ENCODE measurements around the gene HDGF. TPM values are rescaled to one million over a fixed set of nuclear protein-coding genes. Genes with fewer than 3 reads are reported as not detected.
A peak's percentile ranks its signal among the peaks of the same experiment; 100 is the strongest.

Gene HDGF
- total RNA-seq, 2 experiments from 2014 or later: 60.8 TPM

- Histone ChIP-seq H3K4me3 (ENCODE audit: low read length) (peak within 1 kb of the TSS; percentile 74), H3K27ac (ENCODE audit: low read depth in 1 of 2, low read length in 2 of 2) (peak within 1 kb of the TSS; percentile 82 to 86), H3K36me3 (ENCODE audit: insufficient read depth, low read length) (peaks cover 56% of the 10 kb centered on the region), H3K4me1 (ENCODE audit: insufficient read depth, low read length) (peaks cover 27% of the 10 kb centered on the region), H3K27me3 (ENCODE audit: control insufficient read depth in 1 of 2, insufficient read depth in 2 of 2, low read length in 2 of 2) (no peaks in the 10 kb centered on the region), H3K9me3 (ENCODE audit: control insufficient read depth in 1 of 2, insufficient read depth in 1 of 2, low read length in 2 of 2) (peaks cover 0 to 3% of the 10 kb centered on the region in 2 experiments)
- Mint-ChIP-seq H3K27ac (peak within 1 kb of the TSS; percentile 89), H3K36me3 (ENCODE audit: low read depth) (peaks cover 70% of the 10 kb centered on the region), H3K9me3 (peaks cover 2% of the 10 kb centered on the region), H3K4me1 (ENCODE audit: low read depth) (peaks cover 39% of the 10 kb centered on the region), H3K4me3 (peak within 1 kb of the TSS; percentile 94), H3K27me3 (no peaks in the 10 kb centered on the region)
- ChIA-PET POLR2A (interaction anchor here (0.6 to 3.6 kb wide), 12 partner anchors 10 to 458 kb away, joined by 3 to 169 read pairs (median 5); partner anchors contain the start of genes CRABP2, HDGF, ISG20L2 and MEF2D), CTCF (interaction anchor here (0.9 to 6.3 kb wide), 7 partner anchors 10 to 119 kb away, joined by 4 to 62 read pairs (median 7); partner anchors contain the start of genes ISG20L2, METTL25B, NTRK1 and PRCC)
- intact Hi-C loops (cut with DNase I, micrococcal nuclease): loop anchor here (1.0 to 10.0 kb wide), 7 partner anchors 10 to 689 kb away; partner anchors contain the start of genes HDGF (in 2 of the 2), LAMTOR2 (in 1 of the 2), PMF1 (in 1 of the 2) and PRCC (in 1 of the 2)
- ATAC-seq (ENCODE audit: poor library complexity) (peak; percentile 89), DNase-seq (peak; percentile 92 to 100 (median 96))
- TF ChIP-seq, protein P1, sequence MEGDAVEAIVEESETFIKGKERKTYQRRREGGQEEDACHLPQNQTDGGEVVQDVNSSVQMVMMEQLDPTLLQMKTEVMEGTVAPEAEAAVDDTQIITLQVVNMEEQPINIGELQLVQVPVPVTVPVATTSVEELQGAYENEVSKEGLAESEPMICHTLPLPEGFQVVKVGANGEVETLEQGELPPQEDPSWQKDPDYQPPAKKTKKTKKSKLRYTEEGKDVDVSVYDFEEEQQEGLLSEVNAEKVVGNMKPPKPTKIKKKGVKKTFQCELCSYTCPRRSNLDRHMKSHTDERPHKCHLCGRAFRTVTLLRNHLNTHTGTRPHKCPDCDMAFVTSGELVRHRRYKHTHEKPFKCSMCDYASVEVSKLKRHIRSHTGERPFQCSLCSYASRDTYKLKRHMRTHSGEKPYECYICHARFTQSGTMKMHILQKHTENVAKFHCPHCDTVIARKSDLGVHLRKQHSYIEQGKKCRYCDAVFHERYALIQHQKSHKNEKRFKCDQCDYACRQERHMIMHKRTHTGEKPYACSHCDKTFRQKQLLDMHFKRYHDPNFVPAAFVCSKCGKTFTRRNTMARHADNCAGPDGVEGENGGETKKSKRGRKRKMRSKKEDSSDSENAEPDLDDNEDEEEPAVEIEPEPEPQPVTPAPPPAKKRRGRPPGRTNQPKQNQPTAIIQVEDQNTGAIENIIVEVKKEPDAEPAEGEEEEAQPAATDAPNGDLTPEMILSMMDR (IDR thresholded peaks at IDR 0.05): no peak
Measured at GRCh38 chr1:156740741-156741480, 10.6 kb downstream of the HDGF start, which contains the start of gene MRPL24. TSS of gene MRPL24 (minus strand) at chr1:156741088. CDS start at chr1:156738704, 2,384 bp downstream.

- CTCF ChIA-PET: interaction anchor here (1.0 to 6.3 kb wide), 6 partner anchors 9 to 120 kb away, joined by 4 to 62 read pairs (median 10); partner anchors contain the start of genes ISG20L2, METTL25B, NTRK1 and PRCC
- intact Hi-C loops (cut with DNase I, micrococcal nuclease): loop anchor here (1.0 to 10.0 kb wide), 5 partner anchors 10 to 688 kb away; partner anchors contain the start of genes LAMTOR2 (in 1 of the 2), PMF1 (in 1 of the 2), SMG5 (in 1 of the 2) and TMEM79 (in 1 of the 2)
- Histone ChIP-seq H3K27ac (ENCODE audit: low read depth in 1 of 2, low read length in 2 of 2) (peak overlapping the region; percentile 82 to 86), H3K36me3 (ENCODE audit: insufficient read depth, low read length) (peaks cover 58% of the 10 kb centered on the region), H3K4me3 (ENCODE audit: low read length) (peak overlapping the region; percentile 74), H3K4me1 (ENCODE audit: insufficient read depth, low read length) (peaks cover 24% of the 10 kb centered on the region), H3K27me3 (ENCODE audit: control insufficient read depth in 1 of 2, insufficient read depth in 2 of 2, low read length in 2 of 2) (no peaks in the 10 kb centered on the region), H3K9me3 (ENCODE audit: control insufficient read depth in 1 of 2, insufficient read depth in 1 of 2, low read length in 2 of 2) (peaks cover 0 to 3% of the 10 kb centered on the region in 2 experiments)
- Mint-ChIP-seq H3K4me1 (ENCODE audit: low read depth) (peaks cover 33% of the 10 kb centered on the region), H3K4me3 (peak overlapping the region; percentile 94), H3K27me3 (no peaks in the 10 kb centered on the region), H3K9me3 (peaks cover 2% of the 10 kb centered on the region), H3K36me3 (ENCODE audit: low read depth) (peaks cover 70% of the 10 kb centered on the region), H3K27ac (peak overlapping the region; percentile 89)
- TF ChIP-seq, protein P1 (IDR thresholded peaks at IDR 0.05): no peak
- POLR2A ChIA-PET: interaction anchor here (0.9 to 3.6 kb wide), 7 partner anchors 11 to 235 kb away, joined by 3 to 169 read pairs (median 11); partner anchors contain the start of genes CRABP2, HDGF, ISG20L2 and METTL25B
- ATAC-seq (ENCODE audit: poor library complexity): no peak
- DNase-seq: no peak
Measured at GRCh38 chr1:156740237-156740740, 11.2 kb downstream of the HDGF start.

DNA sequence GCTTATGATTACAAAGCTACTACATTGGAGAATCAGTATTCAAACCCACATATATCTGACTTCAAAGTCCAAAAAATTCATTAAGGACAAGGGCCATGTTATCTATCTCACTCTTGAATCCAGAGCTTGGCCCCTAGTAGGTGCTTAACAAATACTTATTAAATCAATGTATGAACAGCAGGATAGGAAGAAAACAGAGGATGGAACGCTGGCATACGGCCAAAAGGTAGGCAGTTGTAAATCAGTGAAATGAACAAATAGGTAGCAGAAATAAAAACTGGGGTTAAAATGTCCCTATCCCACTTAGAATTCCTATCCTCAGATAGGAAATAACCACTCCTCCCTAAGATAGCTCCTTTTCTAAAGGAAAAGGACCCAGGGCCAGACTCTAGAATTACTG is 12.6 kb downstream of the HDGF start:
- H3K4me3 Mint-ChIP-seq: peak overlapping the region; percentile 57

More for the DNA sequence above, 12.6 kb downstream of the HDGF start:
- Mint-ChIP-seq H3K27ac (peak overlapping the region; percentile 62), H3K9me3 (peaks cover 2% of the 10 kb centered on the region), H3K4me1 (ENCODE audit: low read depth) (peaks cover 30% of the 10 kb centered on the region), H3K36me3 (ENCODE audit: low read depth) (peaks cover 58% of the 10 kb centered on the region), H3K27me3 (no peaks in the 10 kb centered on the region)
- H3K9me3 ChIP-seq (ENCODE audit: control insufficient read depth in 1 of 2, insufficient read depth in 1 of 2, low read length in 2 of 2): no peaks in the 10 kb centered on the region
- peaks cover 20% of the 10 kb centered on the region for H3K4me1 ChIP-seq (ENCODE audit: insufficient read depth, low read length)
- H3K4me3 ChIP-seq (ENCODE audit: low read length): no peak overlapping the region
- ChIA-PET POLR2A (interaction anchor here (0.9 to 1.1 kb wide), 3 partner anchors 11 to 30 kb away, joined by 3 to 4 read pairs (median 3); partner anchors contain the start of genes ISG20L2 and METTL25B), CTCF (interaction anchor here (0.5 to 6.3 kb wide), 4 partner anchors 11 to 50 kb away, joined by 3 to 62 read pairs (median 8); partner anchors contain the start of genes ISG20L2 and METTL25B)
- ATAC-seq (ENCODE audit: poor library complexity) (no peak), DNase-seq (no peak)
- H3K36me3 ChIP-seq (ENCODE audit: insufficient read depth, low read length): peaks cover 47% of the 10 kb centered on the region
- intact Hi-C loops (cut with DNase I, micrococcal nuclease): no loop called here
- no peaks in the 10 kb centered on the region for H3K27me3 ChIP-seq (ENCODE audit: control insufficient read depth in 1 of 2, insufficient read depth in 2 of 2, low read length in 2 of 2)
- no peak overlapping the region for H3K27ac ChIP-seq (ENCODE audit: low read depth in 1 of 2, low read length in 2 of 2)
- TF ChIP-seq, protein P1 (IDR thresholded peaks at IDR 0.05): no peak
